Stimulated activated CD8-positive, alpha-beta memory T cell treated with anti-CD3 and anti-CD28 coated beads, Interleukin-4, amount 100 ng/mL, for 48 hours (primary cell): ENCODE measurements around the gene TMEM37.

Experiments
- DNase-seq: peaks from one replicate; pipeline ENCODE4 v3.0.0-alpha.2; 2020

TMEM37 gene

GRCh38 chr2:119481501-119482455 is 50.1 kb downstream of the TMEM37 start:
- peak; percentile 16 for DNase-seq

GRCh38 chr2:119482481-119483394 is 51.1 kb downstream of the TMEM37 start:
- peak; percentile 10 for DNase-seq

GRCh38 chr2:119483395-119483753 is 51.7 kb downstream of the TMEM37 start:
- DNase-seq = no peak

- DNase-seq = peak; percentile 10
Observed at GRCh38 chr2:119483896-119484718, 52.5 kb downstream of the TMEM37 start.

- no peak for DNase-seq
Observed at GRCh38 chr2:119484834-119485233, 53.2 kb downstream of the TMEM37 start.

- DNase-seq = no peak
Observed at GRCh38 chr2:119485336-119486110, 53.9 kb downstream of the TMEM37 start.

GRCh38 chr2:119486196-119486827 is 54.7 kb downstream of the TMEM37 start:
- DNase-seq = no peak

GRCh38 chr2:119486886-119487285 is 55.2 kb downstream of the TMEM37 start:
- no peak for DNase-seq

GRCh38 chr2:119487434-119488244 is 56.0 kb downstream of the TMEM37 start:
- no peak for DNase-seq
